ENCODE measurements around the gene RANBP3. TPM values are rescaled to one million over a fixed set of nuclear protein-coding genes. Genes with fewer than 3 reads are reported as not detected.
A peak's percentile ranks its signal among the peaks of the same experiment; 100 is the strongest.

The RANBP3 gene
- total RNA-seq, 3 donors from 2014 or later (not counting 1 experiment from before 2014, with no cell fraction given) = 73.9 to 95.2 (median 89.7) TPM

DNA sequence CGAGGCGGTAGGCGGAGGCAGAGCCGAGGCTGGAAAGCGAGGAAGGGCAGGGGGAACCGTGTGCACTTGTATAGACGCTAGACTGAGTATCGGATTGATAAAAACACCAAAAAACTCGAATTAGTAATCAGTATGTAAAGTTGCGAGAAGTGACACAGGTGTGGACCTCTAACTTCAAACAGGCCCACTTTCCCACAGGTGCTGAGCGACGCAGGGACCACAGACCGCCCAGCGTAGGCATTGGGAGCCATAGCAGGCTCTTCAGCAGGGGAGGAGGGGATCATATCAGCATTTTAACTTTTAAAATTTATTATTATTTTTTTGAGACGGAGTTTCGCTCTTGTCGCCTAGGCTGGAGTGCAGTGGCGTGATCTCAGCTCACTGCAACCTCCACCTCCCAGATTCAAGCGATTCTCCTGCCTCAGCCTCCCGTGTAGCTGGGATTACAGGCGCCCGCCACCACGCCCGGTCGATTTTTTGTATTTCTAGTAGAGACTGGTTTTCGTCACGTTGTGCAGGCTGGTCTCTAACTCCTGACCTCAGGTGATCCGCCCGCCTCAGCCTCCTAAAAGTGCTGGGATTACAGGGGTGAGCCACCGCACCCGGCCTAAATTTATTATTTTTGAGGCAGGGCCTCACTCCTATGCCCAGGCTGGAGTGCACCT is 72.7 kb downstream of the RANBP3 start:
- DNase-seq (no peak), ATAC-seq (no peak)
- peaks cover 35% of the 10 kb centered on the region for H3K4me1 ChIP-seq (ENCODE audit: control insufficient read depth, insufficient read depth, low read length)
- no peaks in the 10 kb centered on the region for H3K9me3 ChIP-seq (ENCODE audit: control insufficient read depth, insufficient read depth, low read length)
- H3K36me3 ChIP-seq (ENCODE audit: control insufficient read depth, insufficient read depth, low read length) = peaks cover 7% of the 10 kb centered on the region
- H3K4me1 Mint-ChIP-seq = peaks cover 23 to 37% of the 10 kb centered on the region in 2 donors
- H3K36me3 Mint-ChIP-seq = no peaks in the 10 kb centered on the region
- no peaks in the 10 kb centered on the region for H3K27me3 Mint-ChIP-seq (ENCODE audit: low read depth in 2 of 2)
- H3K27ac Mint-ChIP-seq = peak overlapping the region; percentile 98 to 99
- peak overlapping the region; percentile 100 for H3K4me3 Mint-ChIP-seq
- 57% methylated on average over 27 of the region's 31 CpGs for whole genome bisulfite sequencing (ENCODE audit: insufficient coverage)
- TF ChIP-seq, protein P1, sequence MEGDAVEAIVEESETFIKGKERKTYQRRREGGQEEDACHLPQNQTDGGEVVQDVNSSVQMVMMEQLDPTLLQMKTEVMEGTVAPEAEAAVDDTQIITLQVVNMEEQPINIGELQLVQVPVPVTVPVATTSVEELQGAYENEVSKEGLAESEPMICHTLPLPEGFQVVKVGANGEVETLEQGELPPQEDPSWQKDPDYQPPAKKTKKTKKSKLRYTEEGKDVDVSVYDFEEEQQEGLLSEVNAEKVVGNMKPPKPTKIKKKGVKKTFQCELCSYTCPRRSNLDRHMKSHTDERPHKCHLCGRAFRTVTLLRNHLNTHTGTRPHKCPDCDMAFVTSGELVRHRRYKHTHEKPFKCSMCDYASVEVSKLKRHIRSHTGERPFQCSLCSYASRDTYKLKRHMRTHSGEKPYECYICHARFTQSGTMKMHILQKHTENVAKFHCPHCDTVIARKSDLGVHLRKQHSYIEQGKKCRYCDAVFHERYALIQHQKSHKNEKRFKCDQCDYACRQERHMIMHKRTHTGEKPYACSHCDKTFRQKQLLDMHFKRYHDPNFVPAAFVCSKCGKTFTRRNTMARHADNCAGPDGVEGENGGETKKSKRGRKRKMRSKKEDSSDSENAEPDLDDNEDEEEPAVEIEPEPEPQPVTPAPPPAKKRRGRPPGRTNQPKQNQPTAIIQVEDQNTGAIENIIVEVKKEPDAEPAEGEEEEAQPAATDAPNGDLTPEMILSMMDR (IDR thresholded peaks at IDR 0.05) = no peak
- intact Hi-C loops (cut with micrococcal nuclease) = loop anchor here (2.0 kb wide), 1 partner anchor 468 kb away; the partner anchor contains the start of gene ALKBH7
- H3K9me3 Mint-ChIP-seq = no peaks in the 10 kb centered on the region
- H3K27me3 ChIP-seq (ENCODE audit: control insufficient read depth, insufficient read depth, low read length) = no peaks in the 10 kb centered on the region
- H3K4me3 ChIP-seq (ENCODE audit: low read length) = peak overlapping the region; percentile 79
- peak overlapping the region; percentile 62 for H3K27ac ChIP-seq (ENCODE audit: low read length)

DNA sequence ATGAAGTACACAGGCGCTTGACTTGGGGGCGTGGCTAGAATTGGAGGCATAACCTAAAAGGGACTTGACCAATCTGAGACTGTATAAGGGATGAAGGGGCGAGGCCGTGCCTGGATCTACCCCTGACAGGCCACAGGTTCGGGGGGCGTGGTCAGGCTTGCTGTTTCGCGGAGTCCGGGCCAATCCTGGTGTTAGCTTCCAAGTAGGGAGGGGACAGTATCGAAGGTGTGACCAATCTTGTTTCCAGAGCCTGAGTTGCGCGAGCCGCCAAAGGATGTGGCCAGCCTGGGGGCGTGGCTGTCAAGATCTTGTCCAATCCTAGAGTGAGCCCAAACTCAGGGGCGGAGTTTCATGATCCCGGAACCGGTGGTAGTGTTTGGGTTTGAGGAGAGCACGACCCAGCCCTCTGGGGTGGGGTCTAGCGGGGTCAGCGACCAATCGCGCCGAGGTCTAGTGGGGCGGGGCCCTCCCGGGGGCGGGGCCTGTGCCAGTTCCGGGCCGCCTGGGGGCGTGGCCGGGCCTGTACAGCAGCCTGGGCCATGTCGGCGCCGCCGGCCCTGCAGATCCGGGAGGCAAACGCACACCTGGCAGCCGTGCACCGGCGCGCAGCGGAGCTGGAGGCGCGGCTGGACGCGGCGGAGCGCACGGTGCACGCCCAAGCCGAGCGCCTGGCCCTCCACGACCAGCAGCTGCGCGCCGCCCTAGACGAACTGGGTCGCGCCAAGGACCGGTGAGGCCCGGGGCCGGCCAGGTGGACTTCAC is 73.4 kb downstream of the RANBP3 start, which contains the start of gene VMAC:
Gene VMAC (plus strand): TSS at position 521 of the 762 bp plus-strand sequence. CDS start 19 bp downstream, at position 540.
- Mint-ChIP-seq H3K9me3 (no peaks in the 10 kb centered on the region), H3K4me1 (peaks cover 23 to 42% of the 10 kb centered on the region in 2 donors), H3K36me3 (no peaks in the 10 kb centered on the region), H3K4me3 (peak within 1 kb of the TSS; percentile 100), H3K27ac (peak within 1 kb of the TSS; percentile 98 to 99), H3K27me3 (ENCODE audit: low read depth in 2 of 2) (no peaks in the 10 kb centered on the region)
- under 1% methylated on average over 61 of the region's 61 CpGs for WGBS (ENCODE audit: insufficient coverage)
- H3K4me3 ChIP-seq (ENCODE audit: low read length) = peak within 1 kb of the TSS; percentile 97
- TF ChIP-seq, protein P1 (IDR thresholded peaks at IDR 0.05) = no peak
- H3K27ac ChIP-seq (ENCODE audit: low read length) = peak within 1 kb of the TSS; percentile 93
- ATAC-seq (peak; percentile 73 to 89 (median 77)), DNase-seq (peak; percentile 99 to 100)
- H3K4me1 ChIP-seq (ENCODE audit: control insufficient read depth, insufficient read depth, low read length) = peaks cover 35% of the 10 kb centered on the region
- intact Hi-C loops (cut with micrococcal nuclease) = loop anchor here (1.0 to 5.0 kb wide), 6 partner anchors 73 to 1182 kb away; partner anchors contain the start of genes ALKBH7, CATSPERD, DPP9 and LONP1
- H3K36me3 ChIP-seq (ENCODE audit: control insufficient read depth, insufficient read depth, low read length) = peaks cover 5% of the 10 kb centered on the region
- no peaks in the 10 kb centered on the region for H3K27me3 ChIP-seq (ENCODE audit: control insufficient read depth, insufficient read depth, low read length)
- H3K9me3 ChIP-seq (ENCODE audit: control insufficient read depth, insufficient read depth, low read length) = no peaks in the 10 kb centered on the region

DNA sequence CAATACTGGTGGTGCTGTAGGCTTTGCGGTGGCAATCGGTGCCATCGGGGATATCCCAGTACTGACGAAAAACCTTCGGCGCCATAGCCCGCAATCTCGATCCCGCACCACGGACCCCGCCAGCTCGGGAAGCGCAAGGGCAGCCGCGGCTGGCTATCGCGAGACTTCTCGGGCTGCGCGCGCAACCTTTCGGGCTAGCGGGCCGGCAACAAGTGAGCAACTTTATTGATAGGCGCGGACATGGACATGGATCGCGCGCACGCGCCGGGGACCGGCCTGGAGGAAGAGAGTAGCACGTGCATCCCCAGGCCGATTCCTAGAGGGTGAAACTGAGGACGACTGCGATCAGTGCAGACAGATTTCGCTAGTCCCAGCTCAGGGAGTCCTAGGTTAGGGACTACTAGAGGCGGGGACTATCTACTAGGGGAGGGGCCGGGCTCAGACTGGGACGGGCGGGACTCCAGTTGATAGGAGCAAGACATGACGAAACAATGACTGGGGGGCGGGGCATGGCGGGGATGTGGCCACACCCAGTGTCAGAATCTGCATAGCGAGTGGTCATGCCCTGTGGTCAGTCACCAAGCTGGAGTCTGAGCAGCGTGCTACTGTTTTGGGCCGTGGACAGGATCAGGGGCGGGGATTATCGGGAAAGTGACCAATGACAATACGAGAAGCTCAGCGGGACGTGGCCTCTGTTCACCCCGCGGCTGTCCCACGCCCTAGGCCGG is 74.2 kb downstream of the RANBP3 start, which contains the start of gene NDUFA11:
Gene NDUFA11 (minus strand): TSS at position 167 of the 728 bp plus-strand sequence. CDS start 82 bp downstream, at position 85.
- under 1% methylated on average over 57 of the region's 57 CpGs for WGBS (ENCODE audit: insufficient coverage)
- peak within 1 kb of the TSS; percentile 93 for H3K27ac ChIP-seq (ENCODE audit: low read length)
- intact Hi-C loops (cut with micrococcal nuclease) = loop anchor here (1.0 to 5.0 kb wide), 6 partner anchors 74 to 1181 kb away; partner anchors contain the start of genes ALKBH7, CATSPERD, DPP9 and LONP1
- no peaks in the 10 kb centered on the region for H3K9me3 ChIP-seq (ENCODE audit: control insufficient read depth, insufficient read depth, low read length)
- H3K4me1 ChIP-seq (ENCODE audit: control insufficient read depth, insufficient read depth, low read length) = peaks cover 35% of the 10 kb centered on the region
- no peaks in the 10 kb centered on the region for H3K27me3 Mint-ChIP-seq (ENCODE audit: low read depth in 2 of 2)
- peak within 1 kb of the TSS; percentile 100 for H3K4me3 Mint-ChIP-seq
- no peaks in the 10 kb centered on the region for H3K9me3 Mint-ChIP-seq
- H3K36me3 ChIP-seq (ENCODE audit: control insufficient read depth, insufficient read depth, low read length) = no peaks in the 10 kb centered on the region
- TF ChIP-seq, protein P1 (IDR thresholded peaks at IDR 0.05) = no peak
- peak within 1 kb of the TSS; percentile 98 to 99 for H3K27ac Mint-ChIP-seq
- DNase-seq (peak; percentile 97 to 98), ATAC-seq (peak; percentile 53 to 68 (median 58))
- peak within 1 kb of the TSS; percentile 97 for H3K4me3 ChIP-seq (ENCODE audit: low read length)
- H3K4me1 Mint-ChIP-seq = peaks cover 23 to 42% of the 10 kb centered on the region in 2 donors
- no peaks in the 10 kb centered on the region for H3K36me3 Mint-ChIP-seq
- H3K27me3 ChIP-seq (ENCODE audit: control insufficient read depth, insufficient read depth, low read length) = no peaks in the 10 kb centered on the region

Data from natural killer cell (primary cell).